GM12874 (cell line): ENCODE results near the gene SOWAHC.

ENCODE experiments used
- TF ChIP-seq, protein P1 (sequence below): IDR thresholded peaks from 2 replicates; pipeline ENCODE4 v1.5.1; 2011; ENCODE audit warnings: low read depth, mild to moderate bottlenecking, control low read depth, low read length, moderate library complexity; ENCODE audit not compliant: insufficient read depth

Gene SOWAHC

DNA sequence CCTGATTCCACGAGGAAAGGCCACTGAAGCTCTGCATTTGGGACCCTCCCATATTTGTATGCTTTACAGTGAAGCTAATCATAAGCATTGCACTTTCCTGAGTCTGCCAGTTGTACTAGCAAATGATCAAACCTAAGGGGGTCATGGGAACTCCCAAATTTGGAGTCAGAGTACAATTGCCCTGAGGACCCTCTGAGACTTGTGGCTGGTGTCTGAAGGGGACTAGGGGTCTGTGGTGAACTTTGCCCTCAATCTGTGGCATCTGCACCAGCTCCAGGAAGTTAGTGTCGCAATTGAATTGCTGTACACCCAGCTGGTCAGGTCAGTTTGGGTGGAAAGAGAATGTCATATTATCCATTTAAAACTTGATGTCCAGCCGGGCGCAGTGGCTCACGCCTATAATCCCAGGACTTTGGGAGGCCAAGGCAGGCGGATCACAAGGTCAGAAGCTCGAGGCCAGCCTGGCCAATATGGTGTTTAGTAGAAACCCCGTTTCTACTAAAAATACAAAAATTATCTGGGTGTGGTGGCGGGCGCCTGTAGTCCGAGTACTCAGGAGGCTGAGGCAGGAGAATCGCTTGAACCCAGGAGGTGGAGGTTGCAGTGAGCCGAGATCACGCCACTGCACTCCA is 18.1 kb downstream of the SOWAHC start:
- TF ChIP-seq, protein P1, sequence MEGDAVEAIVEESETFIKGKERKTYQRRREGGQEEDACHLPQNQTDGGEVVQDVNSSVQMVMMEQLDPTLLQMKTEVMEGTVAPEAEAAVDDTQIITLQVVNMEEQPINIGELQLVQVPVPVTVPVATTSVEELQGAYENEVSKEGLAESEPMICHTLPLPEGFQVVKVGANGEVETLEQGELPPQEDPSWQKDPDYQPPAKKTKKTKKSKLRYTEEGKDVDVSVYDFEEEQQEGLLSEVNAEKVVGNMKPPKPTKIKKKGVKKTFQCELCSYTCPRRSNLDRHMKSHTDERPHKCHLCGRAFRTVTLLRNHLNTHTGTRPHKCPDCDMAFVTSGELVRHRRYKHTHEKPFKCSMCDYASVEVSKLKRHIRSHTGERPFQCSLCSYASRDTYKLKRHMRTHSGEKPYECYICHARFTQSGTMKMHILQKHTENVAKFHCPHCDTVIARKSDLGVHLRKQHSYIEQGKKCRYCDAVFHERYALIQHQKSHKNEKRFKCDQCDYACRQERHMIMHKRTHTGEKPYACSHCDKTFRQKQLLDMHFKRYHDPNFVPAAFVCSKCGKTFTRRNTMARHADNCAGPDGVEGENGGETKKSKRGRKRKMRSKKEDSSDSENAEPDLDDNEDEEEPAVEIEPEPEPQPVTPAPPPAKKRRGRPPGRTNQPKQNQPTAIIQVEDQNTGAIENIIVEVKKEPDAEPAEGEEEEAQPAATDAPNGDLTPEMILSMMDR: no peak

DNA sequence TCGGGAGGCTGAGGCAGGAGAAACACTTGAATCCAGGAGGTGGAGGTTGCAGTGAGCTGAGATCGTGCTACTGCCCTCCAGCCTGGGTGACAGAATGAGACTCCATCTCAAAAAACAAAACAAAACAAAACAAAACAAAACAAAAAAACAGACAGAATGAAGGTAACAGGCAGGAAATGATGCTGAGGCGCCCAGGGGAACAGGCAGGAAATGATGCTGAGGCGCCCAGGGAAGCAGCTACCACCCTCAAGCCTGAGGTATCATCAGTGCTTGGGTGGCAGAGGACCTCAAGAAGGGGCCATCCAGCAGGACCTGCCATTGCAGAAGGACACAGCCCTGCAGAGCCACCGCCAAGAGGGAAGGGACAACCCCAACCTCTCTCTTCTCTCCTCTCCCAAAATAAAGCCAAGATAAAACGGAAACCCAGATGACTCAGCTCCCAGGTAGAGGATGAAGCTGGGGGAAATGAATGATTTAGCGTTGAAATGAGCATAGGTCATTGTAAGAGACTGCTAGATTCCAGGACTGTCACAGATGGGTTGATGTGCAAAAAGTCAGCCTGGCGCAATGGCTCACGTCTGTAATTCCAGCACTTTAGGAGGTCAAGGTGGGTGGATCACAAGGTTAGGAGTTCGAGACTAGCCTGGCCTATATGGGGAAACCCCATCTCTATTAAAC is 19.3 kb downstream of the SOWAHC start:
- TF ChIP-seq, protein P1: no peak

DNA sequence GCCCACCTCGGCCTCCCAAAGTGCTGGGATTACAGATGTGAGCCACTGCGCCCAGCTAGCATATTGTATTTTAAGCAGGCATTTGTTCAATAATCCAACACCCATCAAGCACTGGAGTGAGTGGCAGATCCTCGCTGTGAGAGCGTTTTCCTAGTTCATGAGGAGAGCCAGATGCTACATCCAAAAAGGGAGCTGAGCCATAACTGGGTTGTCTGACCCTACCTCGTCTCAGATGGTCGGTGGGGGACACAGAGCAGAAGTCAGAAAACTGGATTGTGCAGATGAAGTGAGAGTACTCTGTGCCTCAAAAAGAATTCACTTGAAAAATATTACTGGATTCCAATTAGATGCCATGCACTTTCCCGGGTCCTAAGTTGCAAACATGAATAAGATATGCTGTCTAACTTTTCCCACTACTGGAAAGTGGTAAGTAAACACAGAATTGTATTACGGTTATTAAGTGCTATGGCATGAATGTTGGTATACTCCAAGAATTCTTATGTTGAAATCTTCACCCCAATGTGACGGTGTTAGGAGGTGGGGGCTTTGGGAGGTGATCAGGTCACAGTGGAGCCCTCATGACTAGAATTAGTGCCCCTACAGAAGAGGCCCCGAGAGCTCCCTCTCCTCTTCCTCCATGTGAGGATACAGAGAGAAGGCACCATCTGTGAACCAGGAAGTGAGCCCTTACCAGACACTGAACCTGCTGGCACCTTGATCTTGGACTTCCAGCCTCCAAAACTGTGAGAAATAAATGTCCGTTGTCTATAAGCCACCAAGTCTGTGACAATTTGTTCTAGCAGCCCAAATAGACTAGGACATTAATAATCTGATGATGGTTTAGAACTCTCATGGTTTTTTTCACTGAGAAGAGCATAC is 21.5 kb downstream of the SOWAHC start:
- TF ChIP-seq, protein P1: no peak

DNA sequence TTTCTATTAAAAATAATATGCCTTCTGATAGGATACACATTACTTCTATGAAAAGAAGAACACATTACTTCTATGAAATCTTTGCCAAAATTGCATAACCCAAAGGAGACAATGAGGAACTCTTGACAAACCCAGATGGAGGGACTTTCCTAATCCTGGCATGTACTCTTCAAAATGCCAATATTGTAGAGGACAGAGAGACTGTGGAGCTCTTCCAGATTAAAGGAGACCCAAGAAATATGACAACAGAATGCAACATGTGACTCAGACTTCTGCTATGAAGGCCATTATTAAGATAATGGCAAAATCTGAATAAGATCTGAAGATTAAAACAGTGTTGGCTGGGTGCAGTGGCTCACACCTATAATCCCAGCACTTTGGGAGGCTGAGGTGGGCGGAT is 22.2 kb downstream of the SOWAHC start:
- TF ChIP-seq, protein P1: no peak

DNA sequence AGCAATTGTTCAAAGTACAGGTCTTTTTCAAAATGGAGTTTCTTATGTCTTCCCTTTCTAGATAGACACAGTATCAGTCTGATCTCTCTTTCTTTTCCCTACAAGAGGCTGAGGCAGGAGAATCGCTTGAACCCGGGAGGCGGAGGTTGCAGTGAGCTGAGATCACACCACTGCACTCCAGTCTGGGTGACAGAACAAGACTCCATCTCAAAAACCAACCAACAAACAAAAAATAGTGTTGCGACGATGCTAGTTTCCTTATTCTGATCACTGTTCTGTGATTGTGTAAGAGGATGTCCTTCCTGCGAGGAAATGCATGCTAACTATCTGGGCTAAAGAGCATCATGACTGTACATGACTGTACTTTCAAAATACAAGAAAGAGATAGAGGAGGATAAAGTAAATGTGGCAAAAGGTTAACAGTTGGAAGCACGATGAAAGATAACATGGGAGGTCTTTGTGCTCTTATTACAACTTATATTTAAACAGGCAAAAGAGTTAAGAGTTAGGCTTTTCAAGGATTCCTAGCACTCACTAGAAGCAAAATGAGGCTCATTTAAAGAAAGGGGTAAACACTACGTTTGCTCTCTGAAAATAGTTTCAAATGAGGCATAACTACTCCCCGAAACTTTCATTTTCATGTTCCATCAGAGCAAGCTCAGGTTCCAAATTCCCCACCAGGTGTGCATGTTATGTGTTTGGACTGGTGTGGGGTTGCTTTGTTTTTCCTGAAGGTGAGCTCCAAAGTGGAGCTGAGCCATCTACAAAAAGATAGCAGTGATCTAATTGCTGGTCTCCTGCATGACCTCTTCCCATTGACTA is 23.8 kb downstream of the SOWAHC start:
- TF ChIP-seq, protein P1: no peak

DNA sequence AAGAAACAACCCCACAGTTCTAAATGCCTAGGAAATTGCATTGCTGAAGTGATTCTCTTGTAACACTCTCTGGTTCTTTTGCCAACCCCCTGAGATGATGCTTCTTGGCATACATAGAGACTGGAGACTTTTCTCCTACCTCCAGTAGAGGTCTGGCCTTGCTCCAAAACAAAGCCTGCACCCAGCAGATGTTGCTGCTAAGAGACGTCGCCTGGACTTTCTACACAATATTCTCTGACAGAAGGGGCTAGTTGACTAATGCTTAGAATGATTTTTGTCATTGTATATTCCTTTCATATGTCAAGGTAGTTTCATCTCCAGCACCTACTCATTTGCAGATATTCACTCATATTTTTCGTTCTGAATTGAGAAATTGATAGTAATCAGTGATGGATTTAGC is 24.6 kb downstream of the SOWAHC start:
- TF ChIP-seq, protein P1: no peak
